Cardiac muscle cell (in vitro differentiated cells and primary cell): ENCODE measurements around the gene AMD1. TPM values are rescaled to one million over a fixed set of nuclear protein-coding genes. Genes with fewer than 3 reads are reported as not detected.

Experiments used
- DNase-seq, 2 donors: peaks; one replicate each; pipeline versions ENCODE4 v3.0.0 to v3.0.0-alpha.2; 2010 to 2017; ENCODE audit warnings: low read depth in 1 of 2, low spot score in 1 of 2
- H3K27ac ChIP-seq: fragments of 200-600 bp; sonication (generic); 2 replicates; pipeline ENCODE4 v1.5.1; 2016
- H3K27me3 ChIP-seq: fragments of 200-600 bp; sonication (generic); 2 replicates; pipeline ENCODE4 v1.6.0; 2016; ENCODE audit warnings: control low read depth
- H3K36me3 ChIP-seq: fragments of 200-600 bp; sonication (generic); 2 replicates; pipeline ENCODE4 v1.5.1; 2016; ENCODE audit warnings: control low read depth
- H3K4me1 ChIP-seq: fragments of 200-600 bp; sonication (generic); 2 replicates; pipeline ENCODE4 v1.8.1; 2017; ENCODE audit warnings: low read depth, mild to moderate bottlenecking, mixed run types
- H3K4me3 ChIP-seq: fragments of 200-600 bp; sonication (generic); 2 replicates; pipeline ENCODE4 v1.5.1; 2016; ENCODE audit warnings: mild to moderate bottlenecking
- H3K9me3 ChIP-seq: fragments of 200-600 bp; sonication (generic); 2 replicates; pipeline ENCODE4 v1.5.1; 2017; ENCODE audit warnings: low read depth, mild to moderate bottlenecking, control low read depth
- polyA plus RNA-seq: library from polyadenylated mRNA; unstranded; fragments of >200 nt; fragmentation: Nextera tagmentation; extraction: Ambion mirVana; gene quantifications from 2 replicates; pipeline ENCODE4 v1.2.1, GENCODE V29; 2016
- total RNA-seq: library from RNA; depleted of rRNA; stranded (reverse); fragments of >200 nt; gene quantifications from 2 replicates; pipeline ENCODE4 v1.2.3, GENCODE V29; 2016
- TF ChIP-seq, protein P1 (sequence below): IDR thresholded peaks from 2 replicates; pipeline ENCODE4 v1.5.1; 2012; ENCODE audit warnings: low read depth, mild to moderate bottlenecking, low read length

The AMD1 gene
- total and polyA plus RNA-seq, 2 experiments from 2014 or later, result 45.1 to 48.2 TPM

DNA sequence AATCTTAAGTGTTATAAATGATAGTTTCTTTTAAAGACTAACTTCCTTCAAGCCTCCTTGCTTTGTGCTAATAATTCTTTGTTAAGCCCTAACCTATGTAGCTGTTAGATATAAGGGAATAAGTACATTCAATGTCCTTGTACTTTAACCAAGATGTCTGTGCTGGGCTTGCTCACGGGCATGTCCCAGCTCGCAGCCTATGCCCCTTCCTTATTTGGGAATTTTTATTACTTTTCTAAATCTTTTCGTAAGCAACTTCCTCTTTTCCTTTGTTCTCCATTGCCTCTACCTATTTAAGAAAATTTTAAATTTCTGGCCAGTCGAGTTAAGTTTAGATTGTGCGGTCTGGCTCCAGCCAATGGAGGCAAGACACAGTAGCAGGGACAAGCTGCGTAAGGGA, 33.3 kb upstream of the AMD1 start:
- TF ChIP-seq, protein P1, sequence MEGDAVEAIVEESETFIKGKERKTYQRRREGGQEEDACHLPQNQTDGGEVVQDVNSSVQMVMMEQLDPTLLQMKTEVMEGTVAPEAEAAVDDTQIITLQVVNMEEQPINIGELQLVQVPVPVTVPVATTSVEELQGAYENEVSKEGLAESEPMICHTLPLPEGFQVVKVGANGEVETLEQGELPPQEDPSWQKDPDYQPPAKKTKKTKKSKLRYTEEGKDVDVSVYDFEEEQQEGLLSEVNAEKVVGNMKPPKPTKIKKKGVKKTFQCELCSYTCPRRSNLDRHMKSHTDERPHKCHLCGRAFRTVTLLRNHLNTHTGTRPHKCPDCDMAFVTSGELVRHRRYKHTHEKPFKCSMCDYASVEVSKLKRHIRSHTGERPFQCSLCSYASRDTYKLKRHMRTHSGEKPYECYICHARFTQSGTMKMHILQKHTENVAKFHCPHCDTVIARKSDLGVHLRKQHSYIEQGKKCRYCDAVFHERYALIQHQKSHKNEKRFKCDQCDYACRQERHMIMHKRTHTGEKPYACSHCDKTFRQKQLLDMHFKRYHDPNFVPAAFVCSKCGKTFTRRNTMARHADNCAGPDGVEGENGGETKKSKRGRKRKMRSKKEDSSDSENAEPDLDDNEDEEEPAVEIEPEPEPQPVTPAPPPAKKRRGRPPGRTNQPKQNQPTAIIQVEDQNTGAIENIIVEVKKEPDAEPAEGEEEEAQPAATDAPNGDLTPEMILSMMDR, result no peak
- DNase-seq, result no peak
- no peaks in the 10 kb centered on the region for H3K36me3 ChIP-seq

DNA sequence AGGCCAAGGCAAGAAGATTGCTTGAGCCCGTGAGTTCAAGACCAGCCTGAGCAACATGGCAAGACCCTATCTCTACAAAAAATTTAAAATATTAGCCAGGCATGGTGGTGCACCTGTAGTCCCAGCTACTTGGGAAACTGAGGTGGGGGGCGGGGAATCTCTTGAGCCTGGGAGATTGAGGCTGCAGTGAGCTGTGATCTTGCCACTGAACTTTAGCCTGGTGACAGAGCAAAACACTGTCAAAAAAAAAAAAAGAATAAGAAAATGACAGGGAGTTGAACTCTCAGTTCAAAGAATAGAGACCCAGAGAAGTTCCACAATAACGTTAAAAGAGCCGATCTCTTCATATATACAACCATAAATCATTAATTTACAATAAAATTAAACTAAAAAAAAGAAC, 24.8 kb upstream of the AMD1 start:
- DNase-seq, result no peak
- no peaks in the 10 kb centered on the region for H3K4me1 ChIP-seq
- peaks cover 2% of the 10 kb centered on the region for H3K27me3 ChIP-seq
- H3K4me3 ChIP-seq, result no peak overlapping the region
- no peaks in the 10 kb centered on the region for H3K36me3 ChIP-seq
- H3K9me3 ChIP-seq, result no peaks in the 10 kb centered on the region
- no peak overlapping the region for H3K27ac ChIP-seq
- TF ChIP-seq, protein P1, result no peak

More for the DNA sequence above, 33.3 kb upstream of the AMD1 start:
- H3K4me1 ChIP-seq, result no peaks in the 10 kb centered on the region
- no peak overlapping the region for H3K27ac ChIP-seq
- no peak overlapping the region for H3K4me3 ChIP-seq
- H3K27me3 ChIP-seq, result no peaks in the 10 kb centered on the region
- H3K9me3 ChIP-seq, result no peaks in the 10 kb centered on the region

DNA sequence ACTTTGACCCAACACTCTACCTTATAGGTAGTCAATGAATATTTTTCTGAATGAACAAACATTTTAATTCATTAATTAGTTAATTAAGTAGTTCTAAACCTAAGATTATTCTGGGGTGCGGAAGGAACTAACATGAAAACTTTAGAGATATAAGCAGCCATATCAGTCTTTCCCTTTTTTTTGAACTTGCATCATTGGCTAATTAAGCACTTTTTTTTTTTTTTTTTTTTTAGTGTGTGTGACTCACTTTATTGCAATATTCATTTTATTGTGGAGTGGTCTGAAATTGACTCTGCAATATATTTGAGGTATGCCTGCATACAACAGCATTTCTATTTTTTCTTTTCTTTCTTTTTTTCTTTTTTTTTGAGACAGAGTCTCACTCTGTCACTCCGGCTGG, 21.8 kb upstream of the AMD1 start:
- Histone ChIP-seq H3K4me3 (no peak overlapping the region), H3K9me3 (no peaks in the 10 kb centered on the region), H3K36me3 (no peaks in the 10 kb centered on the region), H3K27me3 (peaks cover 2% of the 10 kb centered on the region), H3K4me1 (no peaks in the 10 kb centered on the region), H3K27ac (no peak overlapping the region)
- TF ChIP-seq, protein P1, result no peak
- DNase-seq, result no peak

DNA sequence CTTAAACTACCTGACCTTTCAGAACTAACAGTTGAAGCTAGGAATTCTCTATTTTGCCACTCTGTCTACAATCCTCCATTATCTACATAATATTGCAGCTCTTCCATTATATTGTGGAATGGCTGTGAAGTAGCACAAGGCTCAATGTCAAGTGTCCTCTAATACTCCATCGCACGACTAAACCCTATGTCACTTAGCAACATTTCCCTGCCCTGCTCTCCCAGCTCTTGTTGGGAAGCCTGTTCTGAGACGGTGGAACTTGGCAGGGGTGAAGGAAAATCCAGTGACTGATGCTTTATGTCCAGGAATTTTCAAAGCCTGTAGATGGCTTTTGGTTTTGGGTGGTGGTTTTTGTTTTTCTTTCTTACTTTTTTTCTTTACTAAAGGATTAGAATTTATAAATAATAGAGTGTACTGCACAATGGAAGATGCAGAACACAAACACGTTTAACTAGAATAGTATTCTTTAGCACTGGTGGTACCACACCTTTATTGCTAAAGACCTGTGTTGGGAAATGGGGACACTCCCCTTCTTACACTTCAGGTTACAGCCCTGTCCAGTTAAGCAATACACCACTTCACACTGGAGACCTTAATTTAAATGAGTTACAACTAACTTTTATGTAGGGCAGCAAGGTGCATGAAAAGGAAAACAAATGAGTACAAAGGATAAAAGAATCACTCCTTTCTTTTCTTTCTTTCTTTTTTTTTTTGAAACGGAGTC, 20.7 kb upstream of the AMD1 start:
- Histone ChIP-seq H3K27ac (no peak overlapping the region), H3K9me3 (no peaks in the 10 kb centered on the region), H3K4me3 (no peak overlapping the region), H3K4me1 (no peaks in the 10 kb centered on the region), H3K36me3 (no peaks in the 10 kb centered on the region), H3K27me3 (no peaks in the 10 kb centered on the region)
- TF ChIP-seq, protein P1, result no peak
- no peak for DNase-seq

DNA sequence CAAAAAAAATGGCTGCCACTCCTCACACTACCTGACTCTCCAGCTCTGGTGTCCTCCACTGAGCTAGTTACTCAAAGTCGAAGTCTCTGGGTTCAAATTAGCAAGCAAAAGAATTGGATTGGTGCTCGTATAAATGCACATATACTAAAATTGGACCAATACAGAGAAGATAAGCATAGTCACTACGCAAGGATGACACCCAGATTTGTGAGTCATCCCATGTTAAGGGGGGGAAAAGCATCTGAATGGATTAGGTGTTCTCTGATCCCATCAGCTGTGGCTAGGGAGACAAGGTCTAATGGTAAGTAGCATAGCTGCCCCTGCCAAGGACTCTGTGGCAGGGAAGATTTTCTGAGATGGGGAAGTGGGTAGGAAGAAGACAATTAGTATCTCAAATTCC, 18.3 kb upstream of the AMD1 start:
- Histone ChIP-seq H3K36me3 (no peaks in the 10 kb centered on the region), H3K27me3 (no peaks in the 10 kb centered on the region), H3K27ac (no peak overlapping the region), H3K4me3 (no peak overlapping the region), H3K4me1 (no peaks in the 10 kb centered on the region), H3K9me3 (no peaks in the 10 kb centered on the region)
- DNase-seq, result no peak
- TF ChIP-seq, protein P1, result no peak
